GM18867 (cell line): Measurements from ENCODE around the gene ADGRG4.

ENCODE experiments used
- ATAC-seq: cut with Tn5 transposase; IDR thresholded peaks from one replicate; pipeline ENCODE4 v1.9.1; 2021; ENCODE audit warnings: mild to moderate bottlenecking, moderate library complexity; ENCODE audit not compliant: unreplicated experiment

Gene ADGRG4

DNA sequence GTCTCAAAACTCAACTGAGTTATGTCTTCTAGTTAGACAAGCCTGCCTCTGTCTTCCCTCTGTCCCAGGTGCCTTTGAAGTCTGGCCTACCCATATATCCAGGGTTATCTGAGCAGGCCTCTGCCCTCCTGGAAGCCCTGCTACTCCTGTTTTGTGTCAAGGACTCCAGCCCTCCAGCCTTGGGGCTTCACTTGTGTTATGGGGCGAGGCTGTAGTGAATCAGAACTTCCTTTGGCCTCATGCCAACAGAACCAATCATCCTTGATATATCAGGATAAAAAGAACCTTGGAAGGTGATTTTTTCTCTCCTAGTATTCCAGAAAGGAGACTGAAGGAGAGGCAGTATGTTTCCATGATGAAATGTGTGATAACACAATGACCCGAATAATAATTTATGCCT, 8.9 kb upstream of the ADGRG4 start:
- ATAC-seq: no peak

- ATAC-seq: no peak
Observed at GRCh38 chrX:136292656-136293055, 8.1 kb upstream of the ADGRG4 start.

DNA sequence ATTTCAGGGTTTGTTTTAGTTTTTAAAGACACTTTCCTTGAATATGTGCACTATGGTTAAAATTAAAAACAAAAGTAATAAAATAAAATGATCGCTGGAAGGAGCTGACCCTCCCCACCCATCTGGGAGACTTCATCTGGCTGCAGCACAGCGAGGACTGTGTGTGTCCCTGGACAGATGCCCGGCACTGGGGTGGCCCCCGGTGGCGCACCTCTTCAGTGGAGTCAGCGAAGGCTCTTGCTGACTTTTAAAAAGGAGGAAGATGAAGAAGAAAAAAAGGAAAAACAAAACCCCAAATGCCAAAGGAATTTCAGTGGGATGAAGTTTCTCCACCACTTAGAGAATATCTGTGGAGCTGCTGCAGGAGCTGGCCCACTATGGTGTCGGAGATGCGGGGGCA, 5.4 kb upstream of the ADGRG4 start:
- ATAC-seq: no peak

DNA sequence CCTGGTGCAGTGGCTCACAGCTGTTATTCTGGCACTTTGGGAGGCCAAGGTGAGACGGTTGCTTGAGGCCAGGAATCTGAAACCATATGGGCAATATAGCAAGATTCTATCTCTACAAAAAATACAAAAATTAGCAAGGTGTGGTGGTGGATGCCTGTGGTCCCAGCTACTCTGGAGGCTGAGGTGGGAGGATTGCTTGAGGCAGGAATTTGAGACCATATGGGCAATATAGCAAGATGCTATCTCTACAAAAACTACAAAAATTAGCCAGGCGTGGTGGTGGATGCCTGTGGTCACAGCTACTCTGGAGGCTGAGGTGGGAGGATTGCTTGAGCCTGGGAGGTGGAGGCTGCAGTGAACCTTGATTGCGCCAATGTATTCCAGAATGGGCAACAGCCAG, 2.3 kb downstream of the ADGRG4 start:
- no peak for ATAC-seq

DNA sequence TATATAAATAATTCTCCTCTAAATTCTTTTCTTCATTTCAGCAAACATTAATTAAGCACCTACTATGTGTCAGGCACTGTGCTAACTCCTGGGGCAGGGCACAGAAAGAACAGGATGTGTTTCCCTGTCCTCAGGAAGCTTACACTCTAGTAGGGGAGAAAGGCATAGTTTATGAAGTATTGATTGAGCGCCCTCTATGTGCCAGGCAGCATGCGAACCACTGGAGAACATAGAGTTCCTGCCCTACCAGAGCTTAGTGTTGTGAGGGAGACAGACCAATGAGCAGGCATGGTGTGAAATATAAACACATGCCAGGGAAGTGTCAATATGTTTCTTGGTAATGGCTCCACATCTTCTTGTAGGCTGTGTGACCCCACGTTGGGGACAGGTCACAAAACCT, 3.7 kb downstream of the ADGRG4 start:
- ATAC-seq: no peak

DNA sequence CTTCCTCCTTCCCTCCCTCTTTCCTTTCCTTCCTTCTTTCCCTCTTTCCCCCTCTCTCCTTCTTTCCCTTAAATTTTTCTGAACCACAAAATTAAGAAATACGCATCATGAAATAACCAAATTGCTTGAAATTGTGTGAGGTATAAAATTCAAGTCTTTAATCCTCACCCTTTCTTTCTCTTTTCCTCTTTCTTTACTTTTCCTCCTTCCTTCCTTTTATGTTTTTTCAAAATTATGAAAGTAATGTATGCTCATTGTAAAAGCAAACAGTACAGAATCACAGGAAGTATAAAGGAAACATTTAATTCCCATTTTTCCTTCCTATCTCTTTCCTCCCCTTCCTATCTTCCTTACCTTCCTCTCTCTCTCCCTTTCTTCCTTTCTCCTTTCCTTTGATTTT, 5.4 kb downstream of the ADGRG4 start:
- no peak for ATAC-seq

DNA sequence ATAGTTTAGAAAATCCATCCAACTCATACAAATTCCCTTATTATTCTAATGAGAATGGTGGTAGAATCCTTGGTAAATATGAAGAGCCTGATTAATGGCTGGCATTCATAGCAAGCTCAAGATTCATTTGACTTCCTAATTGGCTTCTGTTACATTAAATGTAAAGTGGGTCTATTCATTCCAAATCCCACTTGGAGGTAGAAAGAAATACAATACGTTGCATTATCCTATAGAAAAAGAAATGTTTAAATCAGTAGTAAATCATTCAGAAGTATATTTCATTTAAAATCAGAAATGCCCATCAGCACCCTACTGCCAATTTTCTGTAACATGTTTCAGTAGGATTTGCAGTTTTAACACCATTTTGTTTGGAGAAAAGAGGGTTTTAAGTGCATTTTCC, 6.7 kb downstream of the ADGRG4 start:
- no peak for ATAC-seq

DNA sequence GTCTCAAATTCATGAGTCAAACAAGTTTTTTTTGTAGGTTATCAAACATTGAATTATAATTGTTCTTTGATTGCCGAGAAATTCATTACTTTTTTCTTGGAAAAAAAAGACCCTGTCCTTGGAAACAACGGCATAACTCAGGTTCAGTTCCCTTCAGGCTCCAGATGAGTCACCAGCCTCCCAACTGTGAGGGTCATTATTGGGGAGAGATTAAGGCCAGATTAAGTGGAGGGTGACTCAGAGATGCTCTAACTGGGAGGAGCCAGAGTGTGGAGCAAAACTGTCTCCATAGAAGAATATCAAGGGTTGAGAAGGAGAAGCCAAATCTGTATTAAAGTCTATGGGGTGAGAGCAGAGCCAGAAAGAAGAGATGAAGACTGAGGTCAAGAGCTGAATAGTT, 9.6 kb downstream of the ADGRG4 start:
- no peak for ATAC-seq

DNA sequence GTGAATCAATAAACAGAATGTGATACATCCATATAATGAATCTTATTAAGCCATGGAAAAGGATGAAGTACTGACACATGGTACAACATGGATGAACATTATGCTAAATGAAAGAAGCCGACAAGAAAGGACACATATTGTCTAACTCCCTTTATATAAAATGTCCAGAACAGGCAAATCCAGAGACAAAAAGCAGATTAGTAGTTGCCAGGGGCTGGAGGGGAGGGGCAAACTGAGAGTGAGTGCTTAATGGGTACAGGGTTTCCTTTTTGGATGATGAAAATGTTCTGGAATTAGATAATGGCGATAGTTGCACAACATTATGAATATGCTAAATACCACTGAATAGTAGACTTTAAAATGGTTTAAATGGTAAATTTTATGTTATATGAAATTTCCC, 17.4 kb downstream of the ADGRG4 start:
- no peak for ATAC-seq

DNA sequence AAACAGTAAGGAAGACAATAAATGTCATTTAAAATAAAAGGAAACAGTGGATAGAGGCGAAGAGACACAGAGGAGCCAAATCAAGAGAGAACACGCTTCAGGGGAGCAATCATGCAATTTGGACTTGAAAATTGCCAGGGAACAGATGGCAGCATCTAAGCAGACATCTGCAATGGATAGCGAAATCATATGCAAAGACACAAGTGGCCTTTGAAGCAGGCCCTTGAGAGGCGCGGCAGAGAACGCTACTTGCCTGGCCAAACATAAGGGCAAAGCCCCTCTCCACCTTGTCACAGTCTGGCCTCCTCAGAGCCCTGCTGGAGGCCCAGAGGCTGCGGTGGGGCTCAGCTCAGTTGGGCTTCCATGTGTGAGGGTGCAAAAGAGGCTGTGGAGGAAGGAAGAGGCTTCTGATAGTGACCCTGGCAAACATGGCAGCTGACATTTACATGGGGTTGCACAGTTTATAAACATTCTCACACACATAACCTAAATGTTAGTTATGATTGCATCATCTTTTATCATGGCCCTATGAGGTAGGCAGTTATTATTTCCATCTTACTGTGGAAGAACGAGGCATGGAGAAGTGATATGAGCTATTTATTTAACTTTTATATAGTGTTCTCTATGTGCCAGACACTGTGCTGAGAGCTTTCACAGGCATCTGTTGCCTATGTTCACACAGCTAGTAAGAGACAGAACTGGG, 18.3 kb downstream of the ADGRG4 start:
- ATAC-seq: no peak

GRCh38 chrX:136319600-136319999, 18.8 kb downstream of the ADGRG4 start:
- no peak for ATAC-seq

GRCh38 chrX:136321532-136321931, 20.8 kb downstream of the ADGRG4 start:
- ATAC-seq: no peak

DNA sequence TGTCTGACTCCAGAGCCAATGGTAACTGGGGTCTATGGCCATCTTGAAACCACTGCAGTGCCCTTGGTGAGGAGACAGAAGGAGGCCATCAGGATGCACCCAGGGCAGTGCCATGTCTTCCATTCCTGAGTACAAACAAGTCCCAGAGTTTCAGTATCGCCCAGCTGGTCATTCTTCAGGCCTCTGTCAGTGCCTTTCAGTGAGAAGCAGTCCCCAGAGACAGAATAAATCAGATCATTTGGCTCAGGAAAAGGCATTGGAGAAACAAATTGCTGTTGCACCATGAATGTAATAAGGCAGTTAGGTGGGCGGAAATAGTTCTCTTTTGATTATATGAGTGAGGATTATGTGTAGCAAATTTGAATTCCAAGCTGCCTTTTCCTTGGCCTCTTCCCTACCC, 21.3 kb downstream of the ADGRG4 start:
- no peak for ATAC-seq

- ATAC-seq: no peak
Observed at GRCh38 chrX:136325377-136325776, 24.6 kb downstream of the ADGRG4 start.

GRCh38 chrX:136328933-136329332, 28.2 kb downstream of the ADGRG4 start:
- ATAC-seq: no peak

DNA sequence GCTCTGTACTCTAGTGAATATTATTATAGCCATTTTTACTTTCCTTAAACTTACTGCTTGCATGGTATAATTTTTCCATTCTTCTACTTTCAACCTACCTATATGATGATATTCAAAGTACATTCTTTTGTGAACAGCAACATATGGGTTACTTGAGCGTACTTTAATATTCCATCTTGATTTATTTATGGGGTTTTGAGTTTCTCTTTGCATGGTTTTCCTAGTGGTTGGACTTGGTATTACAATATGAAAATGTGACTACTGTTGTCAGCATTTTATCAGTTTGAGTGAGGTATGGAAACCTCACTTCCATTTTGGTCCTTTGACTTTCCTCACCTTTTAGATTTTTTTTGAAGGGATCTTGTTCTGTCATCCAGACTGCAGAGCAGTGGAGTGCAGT, 35.9 kb downstream of the ADGRG4 start:
- no peak for ATAC-seq

- no peak for ATAC-seq
Observed at GRCh38 chrX:136339702-136340101, 38.9 kb downstream of the ADGRG4 start.

DNA sequence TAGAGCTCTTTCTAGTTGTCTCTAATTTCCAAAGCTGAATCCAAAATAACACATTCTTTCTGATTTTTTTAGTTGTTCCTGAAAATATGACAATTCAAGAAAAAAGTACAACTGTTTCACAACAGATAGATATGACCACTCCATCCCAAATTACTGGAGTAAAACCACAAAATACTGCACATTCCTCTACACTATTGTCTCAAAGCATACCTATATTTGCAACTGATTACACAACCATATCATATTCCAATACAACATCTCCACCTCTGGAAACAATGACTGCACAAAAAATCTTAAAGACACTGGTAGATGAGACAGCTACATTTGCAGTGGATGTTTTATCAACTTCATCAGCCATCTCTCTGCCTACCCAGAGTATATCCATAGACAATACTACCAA, 43.6 kb downstream of the ADGRG4 start:
- no peak for ATAC-seq

DNA sequence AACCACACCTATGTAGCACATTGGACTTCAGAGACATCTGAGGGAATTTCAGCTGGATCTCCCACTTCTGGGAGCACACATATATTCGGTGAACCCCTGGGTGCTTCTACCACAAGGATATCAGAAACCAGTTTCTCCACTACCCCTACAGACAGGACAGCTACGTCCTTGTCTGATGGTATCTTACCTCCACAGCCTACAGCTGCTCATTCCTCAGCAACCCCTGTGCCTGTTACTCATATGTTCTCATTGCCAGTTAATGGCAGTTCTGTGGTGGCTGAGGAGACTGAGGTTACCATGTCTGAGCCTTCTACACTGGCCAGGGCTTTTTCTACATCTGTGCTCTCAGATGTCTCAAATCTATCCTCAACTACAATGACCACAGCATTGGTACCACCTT, 45.7 kb downstream of the ADGRG4 start:
- ATAC-seq: no peak

DNA sequence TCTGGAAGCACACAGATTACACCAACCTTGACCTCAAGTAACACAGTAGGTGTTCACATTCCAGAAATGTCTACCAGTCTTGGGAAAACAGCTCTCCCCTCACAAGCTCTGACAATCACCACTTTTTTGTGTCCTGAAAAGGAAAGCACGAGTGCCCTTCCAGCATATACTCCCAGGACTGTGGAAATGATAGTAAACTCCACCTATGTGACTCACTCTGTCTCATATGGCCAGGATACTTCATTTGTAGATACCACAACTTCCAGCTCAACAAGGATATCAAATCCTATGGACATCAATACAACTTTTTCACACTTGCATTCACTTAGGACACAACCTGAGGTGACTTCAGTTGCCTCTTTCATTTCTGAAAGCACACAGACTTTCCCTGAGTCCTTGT, 46.9 kb downstream of the ADGRG4 start:
- no peak for ATAC-seq

GRCh38 chrX:136353526-136354093, 52.8 kb downstream of the ADGRG4 start:
- ATAC-seq: no peak

DNA sequence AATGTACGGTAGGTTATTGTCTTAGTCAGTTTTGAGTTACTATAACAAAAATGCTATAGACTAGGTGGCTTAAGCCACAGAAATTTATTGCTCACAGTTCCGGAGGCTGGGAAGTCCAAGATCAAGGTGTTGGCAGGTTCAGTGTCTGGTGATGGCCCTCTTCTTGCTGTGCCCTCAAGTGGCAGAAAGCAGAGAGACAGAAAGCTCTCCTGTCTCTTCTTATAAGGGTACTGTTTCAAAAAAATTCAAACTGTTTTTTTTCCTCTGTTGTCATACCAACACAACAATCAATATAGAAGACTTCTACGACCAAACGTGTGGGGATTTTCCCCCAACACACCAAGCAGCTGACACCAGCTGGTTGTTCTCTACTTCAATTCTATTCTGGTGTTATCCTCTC, 53.4 kb downstream of the ADGRG4 start:
- ATAC-seq: no peak

- ATAC-seq: no peak
Observed at GRCh38 chrX:136369377-136369776, 68.6 kb downstream of the ADGRG4 start.
